ENCODE data around the gene EIF1AY. TPM values are rescaled to one million over a fixed set of nuclear protein-coding genes. Genes with fewer than 3 reads are reported as not detected.

Gene EIF1AY, protein sequence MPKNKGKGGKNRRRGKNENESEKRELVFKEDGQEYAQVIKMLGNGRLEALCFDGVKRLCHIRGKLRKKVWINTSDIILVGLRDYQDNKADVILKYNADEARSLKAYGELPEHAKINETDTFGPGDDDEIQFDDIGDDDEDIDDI
- total RNA-seq (2022) (not detected in 2 replicates), Bru-seq, nascent RNA (not detected), BruChase-seq, experiment 1, labeled RNA remaining after a 6-hour chase (not detected), BruChase-seq, experiment 2, labeled RNA remaining after a 2-hour chase (not detected)
- long read RNA-seq = 0 reads

DNA sequence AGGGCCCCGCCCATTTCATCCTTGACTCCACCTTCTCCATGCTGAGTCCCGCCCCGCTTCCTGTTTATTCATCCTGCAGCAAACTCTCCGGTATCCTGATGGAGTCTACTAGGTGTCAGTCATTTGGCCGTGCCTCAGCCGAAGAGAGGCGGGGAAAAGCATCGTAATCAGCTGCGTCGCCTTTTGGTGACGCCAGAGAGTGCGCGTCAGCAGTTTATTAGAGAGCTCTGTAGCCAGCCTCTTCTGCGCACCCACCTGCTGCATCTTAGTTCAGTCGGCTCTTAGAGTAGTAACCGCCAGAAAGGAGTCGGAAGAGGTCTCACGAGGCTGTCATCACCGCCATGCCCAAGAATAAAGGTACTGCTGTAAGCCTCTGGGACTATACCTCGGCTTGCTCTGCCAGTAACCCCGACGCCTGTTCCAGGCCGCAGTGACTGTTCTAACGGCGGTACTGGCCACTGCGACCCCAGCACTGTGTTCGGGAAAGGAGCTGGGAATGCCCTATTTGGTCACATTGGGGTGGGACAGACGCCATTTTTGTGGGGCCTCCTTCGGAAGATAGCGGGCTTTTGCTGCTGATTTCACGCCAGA lies at the start of gene EIF1AY:
Gene EIF1AY, plus strand, starts transcription at position 246 of the 591 bp plus-strand sequence. Its CDS starts 96 bp downstream, at position 342.
- DNase-seq (ENCODE audit: unreplicated experiment) = no peak
- Mint-ChIP-seq H3K27ac (ENCODE audit: low read depth, unreplicated experiment) (no peak within 1 kb of the TSS), H3K9me3 (ENCODE audit: unreplicated experiment) (no peaks in the 10 kb centered on the region), H3K36me3 (ENCODE audit: insufficient read depth, unreplicated experiment) (no peaks in the 10 kb centered on the region), H3K4me3 (ENCODE audit: unreplicated experiment) (no peak within 1 kb of the TSS), H3K27me3 (ENCODE audit: insufficient read depth, unreplicated experiment) (no peaks in the 10 kb centered on the region), H3K4me1 (ENCODE audit: insufficient read depth, unreplicated experiment) (no peaks in the 10 kb centered on the region)
- intact Hi-C loops (cut with micrococcal nuclease) = no loop called here
- ChIA-PET POLR2A (no interaction called here), CTCF (no interaction called here)
- BruUV-seq (replicated peaks) = no TSS peak
- TF ChIP-seq, protein P1, sequence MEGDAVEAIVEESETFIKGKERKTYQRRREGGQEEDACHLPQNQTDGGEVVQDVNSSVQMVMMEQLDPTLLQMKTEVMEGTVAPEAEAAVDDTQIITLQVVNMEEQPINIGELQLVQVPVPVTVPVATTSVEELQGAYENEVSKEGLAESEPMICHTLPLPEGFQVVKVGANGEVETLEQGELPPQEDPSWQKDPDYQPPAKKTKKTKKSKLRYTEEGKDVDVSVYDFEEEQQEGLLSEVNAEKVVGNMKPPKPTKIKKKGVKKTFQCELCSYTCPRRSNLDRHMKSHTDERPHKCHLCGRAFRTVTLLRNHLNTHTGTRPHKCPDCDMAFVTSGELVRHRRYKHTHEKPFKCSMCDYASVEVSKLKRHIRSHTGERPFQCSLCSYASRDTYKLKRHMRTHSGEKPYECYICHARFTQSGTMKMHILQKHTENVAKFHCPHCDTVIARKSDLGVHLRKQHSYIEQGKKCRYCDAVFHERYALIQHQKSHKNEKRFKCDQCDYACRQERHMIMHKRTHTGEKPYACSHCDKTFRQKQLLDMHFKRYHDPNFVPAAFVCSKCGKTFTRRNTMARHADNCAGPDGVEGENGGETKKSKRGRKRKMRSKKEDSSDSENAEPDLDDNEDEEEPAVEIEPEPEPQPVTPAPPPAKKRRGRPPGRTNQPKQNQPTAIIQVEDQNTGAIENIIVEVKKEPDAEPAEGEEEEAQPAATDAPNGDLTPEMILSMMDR (IDR thresholded peaks at IDR 0.05; ENCODE audit: unreplicated experiment) = no peak

DNA sequence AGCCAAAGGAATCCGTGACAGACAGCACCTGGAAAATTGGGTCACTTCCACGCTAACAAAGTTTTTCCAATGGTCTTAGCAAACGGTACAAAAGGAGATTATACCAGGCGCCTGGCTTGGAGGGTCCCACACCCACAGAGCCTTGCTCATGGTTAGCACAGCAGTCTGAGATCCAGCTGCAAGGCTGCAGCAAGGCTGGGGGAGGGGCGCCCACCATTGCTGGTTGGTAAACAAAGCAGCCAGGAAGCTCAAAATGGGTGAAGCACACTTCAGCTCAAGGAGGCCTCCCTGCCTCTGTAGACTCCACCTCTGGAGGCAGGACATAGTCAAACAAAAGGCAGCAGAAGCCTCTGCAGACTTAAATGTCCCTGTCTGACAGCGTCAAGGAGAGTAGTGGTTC lies 47.1 kb upstream of the EIF1AY start:
- CTCF ChIA-PET = no interaction called here

DNA sequence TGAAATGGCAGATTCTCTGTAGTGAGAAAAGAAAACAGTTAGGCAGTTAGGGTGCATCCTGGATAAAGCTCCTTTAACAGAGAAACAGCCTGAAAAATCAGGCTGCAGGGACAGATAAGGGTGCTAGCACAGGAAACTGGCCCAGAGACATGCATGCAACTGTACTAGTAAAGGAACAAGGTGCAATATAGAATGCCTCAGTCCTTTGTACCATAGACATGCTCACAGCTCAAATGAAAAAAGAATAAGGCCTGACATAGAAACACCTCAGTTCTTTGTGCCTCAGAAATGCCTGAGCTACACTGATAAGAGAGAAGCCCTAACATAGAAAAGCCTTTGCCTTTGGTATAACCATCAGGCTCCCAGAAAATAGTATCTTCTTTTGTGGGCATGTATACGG lies 37.4 kb upstream of the EIF1AY start:
- CTCF ChIA-PET = no interaction called here

More for the DNA sequence above, 47.1 kb upstream of the EIF1AY start:
- no peak for DNase-seq (ENCODE audit: unreplicated experiment)
- BruUV-seq (replicated peaks) = no TSS peak
- H3K4me1 Mint-ChIP-seq (ENCODE audit: insufficient read depth, unreplicated experiment) = no peaks in the 10 kb centered on the region
- no peak overlapping the region for H3K27ac Mint-ChIP-seq (ENCODE audit: low read depth, unreplicated experiment)
- no peak overlapping the region for H3K4me3 Mint-ChIP-seq (ENCODE audit: unreplicated experiment)
- H3K36me3 Mint-ChIP-seq (ENCODE audit: insufficient read depth, unreplicated experiment) = no peaks in the 10 kb centered on the region
- TF ChIP-seq, protein P1 (IDR thresholded peaks at IDR 0.05; ENCODE audit: unreplicated experiment) = no peak
- POLR2A ChIA-PET = no interaction called here
- intact Hi-C loops (cut with micrococcal nuclease) = no loop called here
- H3K27me3 Mint-ChIP-seq (ENCODE audit: insufficient read depth, unreplicated experiment) = no peaks in the 10 kb centered on the region
- H3K9me3 Mint-ChIP-seq (ENCODE audit: unreplicated experiment) = no peaks in the 10 kb centered on the region

DNA sequence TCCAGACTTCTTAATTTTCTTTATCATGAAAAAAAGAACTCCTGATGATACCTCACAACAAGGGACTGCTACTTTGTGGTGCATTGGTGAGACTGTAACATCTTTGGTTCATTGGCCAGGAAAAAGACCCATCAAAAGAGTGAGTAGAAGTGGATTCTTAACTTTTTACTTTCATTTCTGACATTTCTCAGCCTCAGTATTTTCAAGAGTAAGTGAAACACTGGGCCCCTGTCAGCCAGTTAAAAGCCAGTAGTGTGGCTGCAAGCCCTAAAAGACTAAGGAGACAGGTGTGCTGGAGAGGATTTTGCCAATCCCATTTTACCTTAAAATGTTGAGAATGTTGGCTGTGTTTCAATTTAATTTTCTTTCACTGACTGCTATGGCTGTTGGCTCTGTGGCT lies 36.6 kb upstream of the EIF1AY start:
- H3K27me3 Mint-ChIP-seq (ENCODE audit: insufficient read depth, unreplicated experiment) = no peaks in the 10 kb centered on the region
- CTCF ChIA-PET = no interaction called here
- POLR2A ChIA-PET = no interaction called here
- BruUV-seq (replicated peaks) = no TSS peak
- intact Hi-C loops (cut with micrococcal nuclease) = no loop called here
- DNase-seq (ENCODE audit: unreplicated experiment) = no peak
- H3K4me3 Mint-ChIP-seq (ENCODE audit: unreplicated experiment) = no peak overlapping the region
- H3K4me1 Mint-ChIP-seq (ENCODE audit: insufficient read depth, unreplicated experiment) = no peaks in the 10 kb centered on the region
- no peaks in the 10 kb centered on the region for H3K9me3 Mint-ChIP-seq (ENCODE audit: unreplicated experiment)
- H3K27ac Mint-ChIP-seq (ENCODE audit: low read depth, unreplicated experiment) = no peak overlapping the region
- TF ChIP-seq, protein P1 (IDR thresholded peaks at IDR 0.05; ENCODE audit: unreplicated experiment) = no peak
- no peaks in the 10 kb centered on the region for H3K36me3 Mint-ChIP-seq (ENCODE audit: insufficient read depth, unreplicated experiment)

More for the DNA sequence above, 37.4 kb upstream of the EIF1AY start:
- Mint-ChIP-seq H3K27me3 (ENCODE audit: insufficient read depth, unreplicated experiment) (no peaks in the 10 kb centered on the region), H3K27ac (ENCODE audit: low read depth, unreplicated experiment) (no peak overlapping the region), H3K9me3 (ENCODE audit: unreplicated experiment) (no peaks in the 10 kb centered on the region), H3K36me3 (ENCODE audit: insufficient read depth, unreplicated experiment) (no peaks in the 10 kb centered on the region), H3K4me1 (ENCODE audit: insufficient read depth, unreplicated experiment) (no peaks in the 10 kb centered on the region), H3K4me3 (ENCODE audit: unreplicated experiment) (no peak overlapping the region)
- POLR2A ChIA-PET = no interaction called here
- BruUV-seq (replicated peaks) = no TSS peak
- no peak for DNase-seq (ENCODE audit: unreplicated experiment)
- intact Hi-C loops (cut with micrococcal nuclease) = no loop called here
- TF ChIP-seq, protein P1 (IDR thresholded peaks at IDR 0.05; ENCODE audit: unreplicated experiment) = no peak
